Measurements from ENCODE around the gene C10orf62.
"Not testable (repeated sequence)": the region's sequence is repeated elsewhere in the genome, so short reads cannot be mapped to it uniquely, and the experiment has no call there.

Gene C10orf62

GRCh38 chr10:97566336-97566996 lies 23.1 kb upstream of the C10orf62 start:
- DNase-seq = no peak

GRCh38 chr10:97567891-97568290 lies 21.6 kb upstream of the C10orf62 start:
- DNase-seq = no peak

DNA sequence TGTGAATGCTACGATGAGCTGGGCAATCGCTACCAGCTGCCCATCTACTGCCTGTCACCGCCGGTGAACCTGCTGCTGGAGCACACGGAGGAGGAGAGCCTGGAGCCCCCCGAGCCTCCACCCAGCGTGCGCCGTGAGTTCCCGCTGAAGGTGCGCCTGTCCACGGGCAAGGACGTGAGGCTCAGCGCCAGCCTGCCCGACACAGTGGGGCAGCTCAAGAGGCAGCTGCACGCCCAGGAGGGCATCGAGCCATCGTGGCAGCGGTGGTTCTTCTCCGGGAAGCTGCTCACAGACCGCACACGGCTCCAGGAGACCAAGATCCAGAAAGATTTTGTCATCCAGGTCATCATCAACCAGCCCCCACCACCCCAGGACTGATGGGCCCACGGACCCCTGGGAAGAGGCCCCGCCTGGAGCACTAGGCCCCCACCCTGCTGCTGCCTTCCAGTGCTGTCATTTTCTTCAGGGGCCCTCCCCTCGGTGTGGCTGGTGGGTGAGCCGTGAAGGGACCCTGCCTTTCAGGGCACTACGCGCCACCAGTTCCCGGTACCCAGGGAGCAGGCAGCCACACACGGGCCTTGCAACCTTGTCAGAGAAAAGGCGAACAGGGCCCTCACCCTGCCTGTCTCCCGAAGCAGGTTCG lies 19.3 kb upstream of the C10orf62 start:
- no peak for DNase-seq

DNA sequence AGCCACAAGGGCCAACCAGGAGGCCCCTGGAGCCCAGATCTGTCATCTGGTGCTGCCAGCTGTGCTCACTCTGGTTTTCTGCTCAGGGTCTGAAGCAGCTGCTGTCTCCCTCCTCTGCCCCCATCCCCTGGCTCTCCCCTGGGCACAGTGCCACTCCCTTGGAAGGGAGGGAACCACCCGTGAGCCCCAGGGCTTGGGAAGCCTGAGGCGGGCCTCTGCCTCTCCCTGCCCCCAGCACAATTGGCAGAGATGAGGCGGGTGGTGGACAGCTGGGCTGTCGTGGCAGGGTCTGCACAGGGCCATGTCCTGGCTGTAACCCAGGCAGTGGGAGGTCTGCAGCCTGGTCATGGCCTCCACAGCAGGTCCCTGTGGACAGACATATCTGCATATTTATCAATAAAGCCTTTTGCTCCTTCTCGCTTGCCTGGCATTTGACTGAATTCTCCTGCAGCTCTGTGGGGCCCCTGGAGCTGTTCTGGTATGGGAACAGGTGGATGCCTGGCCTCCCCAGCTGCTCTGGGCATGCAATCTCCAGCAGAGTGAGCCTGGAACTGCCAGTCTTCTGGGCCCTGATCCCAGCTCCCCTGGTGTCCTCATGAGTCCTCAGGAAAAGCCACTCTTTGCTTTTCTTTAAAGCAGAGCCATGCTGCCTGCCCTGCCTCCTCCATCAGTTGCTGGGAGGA lies 18.6 kb upstream of the C10orf62 start:
- DNase-seq = no peak

GRCh38 chr10:97571622-97572021 lies 17.9 kb upstream of the C10orf62 start:
- no peak for DNase-seq

DNA sequence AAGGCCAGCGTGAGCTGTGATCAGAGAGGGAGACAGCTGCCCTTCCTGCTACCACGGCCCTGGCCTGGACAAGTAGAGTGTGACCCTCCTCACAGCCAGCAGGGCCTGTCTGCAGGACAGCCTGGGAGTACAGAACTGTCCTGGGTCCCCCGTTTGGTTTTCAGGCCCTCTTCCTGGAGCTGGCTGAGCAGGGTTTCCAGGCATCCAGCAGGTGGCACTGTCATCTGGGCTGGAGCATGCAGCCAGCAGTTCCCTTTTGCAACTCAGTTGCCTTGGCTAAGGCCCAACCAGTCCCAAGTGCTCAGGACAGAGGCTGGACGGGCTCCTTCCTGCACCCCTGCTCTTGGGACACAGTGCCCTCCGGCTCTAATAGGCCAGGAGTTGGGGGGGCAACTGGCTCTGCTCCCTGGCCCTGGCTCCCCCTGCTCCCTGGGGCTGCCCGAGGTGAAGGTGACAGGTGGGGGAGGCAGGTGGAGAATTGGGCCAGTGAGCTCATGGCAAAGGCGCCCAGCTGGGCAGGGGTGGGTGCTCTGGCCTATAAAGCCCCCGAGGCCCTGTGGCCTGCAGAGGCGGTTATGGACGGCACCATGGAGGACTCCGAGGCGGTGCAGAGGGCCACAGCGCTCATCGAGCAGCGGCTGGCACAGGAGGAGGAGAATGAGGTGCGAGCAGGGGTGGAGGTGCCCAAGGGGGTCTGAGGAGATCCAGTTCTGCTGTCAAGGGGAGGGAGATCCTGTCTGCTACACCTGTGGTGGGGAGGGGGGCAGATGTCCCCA lies 17.1 kb upstream of the C10orf62 start, which contains the start of gene ANKRD2:
ANKRD2 (plus strand) TSS at position 566 of the 776 bp plus-strand sequence; CDS start at position 576, 10 bp downstream.
- no peak for DNase-seq

DNA sequence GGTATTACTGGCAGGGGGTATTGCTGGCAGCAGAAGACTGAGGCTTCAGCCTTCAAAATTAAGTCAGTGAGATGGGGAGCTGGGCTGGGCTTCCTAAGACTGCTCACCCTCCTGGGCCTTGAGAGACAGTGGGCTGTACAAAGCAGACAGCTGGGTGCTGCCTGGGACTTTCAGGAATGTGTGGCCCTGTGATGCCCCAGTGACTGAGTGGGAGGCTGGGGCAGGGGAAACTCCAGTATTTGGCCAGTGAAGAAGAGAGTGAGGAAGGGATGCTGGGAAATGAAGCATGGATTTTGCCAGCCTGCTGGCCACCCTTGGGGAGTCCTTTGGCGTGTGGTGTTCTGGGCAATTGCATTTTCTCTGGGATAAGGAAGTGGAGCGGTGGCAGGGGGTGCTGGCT lies 16.5 kb upstream of the C10orf62 start:
- no peak for DNase-seq

DNA sequence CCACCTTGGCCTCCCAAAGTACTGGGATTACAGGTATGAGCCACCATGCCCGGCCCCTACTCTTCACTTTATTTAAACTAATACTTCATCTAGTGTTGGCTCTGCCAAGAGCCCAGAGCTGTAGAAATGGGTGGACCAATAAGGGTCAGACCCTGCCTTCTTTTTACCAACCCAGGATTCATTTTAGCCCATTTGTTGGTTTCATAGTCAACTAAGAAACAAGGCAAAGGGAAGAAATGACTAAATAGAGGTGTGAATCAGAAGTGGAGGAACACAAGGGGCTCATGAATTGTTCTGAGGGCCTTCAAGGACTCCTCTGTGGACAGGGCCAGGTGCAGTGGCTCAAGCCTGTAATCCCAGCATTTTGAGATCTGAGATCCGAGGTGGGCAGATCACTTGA lies 15.8 kb upstream of the C10orf62 start:
- no peak for DNase-seq

- DNase-seq = no peak
Measured at GRCh38 chr10:97574374-97575126, 15.0 kb upstream of the C10orf62 start.

DNA sequence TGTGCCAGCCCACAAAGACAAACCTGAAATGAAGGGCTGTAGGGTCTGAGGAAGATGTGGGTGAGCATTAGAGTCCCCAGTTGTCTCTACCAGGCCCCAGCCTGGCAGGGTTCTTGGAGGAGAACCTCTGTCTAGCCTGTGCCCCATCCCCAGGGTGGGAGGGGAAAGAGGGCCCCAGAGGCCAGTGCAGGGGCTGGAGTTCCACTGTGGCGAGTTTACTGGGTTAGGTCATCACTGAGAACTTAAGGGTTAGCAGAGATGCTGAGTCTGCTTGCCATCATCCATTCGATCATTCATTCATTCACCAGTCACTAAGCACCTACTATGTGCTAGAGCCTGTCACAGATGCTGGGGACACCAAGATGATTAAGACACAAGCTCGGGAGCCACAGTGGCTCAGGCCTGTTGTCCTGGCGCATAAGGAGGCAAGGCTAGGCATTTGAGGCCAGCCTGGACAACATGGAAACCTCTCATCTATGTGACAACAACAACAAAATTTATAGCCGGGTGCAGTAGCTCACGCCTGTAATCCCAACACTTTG lies 14.3 kb upstream of the C10orf62 start:
- no peak for DNase-seq

- DNase-seq = not testable (repeated sequence)
Measured at GRCh38 chr10:97576487-97576886, 13.0 kb upstream of the C10orf62 start.

GRCh38 chr10:97577701-97578100 lies 11.8 kb upstream of the C10orf62 start:
- DNase-seq = no peak

GRCh38 chr10:97578171-97578844 lies 11.2 kb upstream of the C10orf62 start:
- DNase-seq = no peak

GRCh38 chr10:97580421-97581367 lies 8.8 kb upstream of the C10orf62 start:
- DNase-seq = no peak

DNA sequence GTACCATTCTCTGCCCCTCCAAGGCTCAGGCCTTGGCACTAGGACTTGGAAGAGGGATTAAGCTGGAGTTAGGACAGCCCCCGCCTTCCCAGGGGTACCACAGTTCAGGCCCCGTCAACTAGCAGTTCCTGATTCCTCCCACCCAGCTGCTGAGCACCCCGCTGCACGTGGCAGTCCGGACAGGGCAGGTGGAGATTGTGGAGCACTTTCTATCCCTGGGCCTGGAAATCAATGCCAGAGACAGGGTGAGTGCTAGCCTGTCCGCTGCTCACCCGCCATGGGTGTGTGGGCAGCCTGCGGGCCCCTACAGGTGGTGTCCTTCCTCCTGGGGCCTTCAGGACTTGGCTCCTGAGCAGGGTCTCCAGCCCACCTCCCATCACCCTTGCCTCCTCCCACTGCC lies 7.4 kb upstream of the C10orf62 start:
- no peak for DNase-seq

DNA sequence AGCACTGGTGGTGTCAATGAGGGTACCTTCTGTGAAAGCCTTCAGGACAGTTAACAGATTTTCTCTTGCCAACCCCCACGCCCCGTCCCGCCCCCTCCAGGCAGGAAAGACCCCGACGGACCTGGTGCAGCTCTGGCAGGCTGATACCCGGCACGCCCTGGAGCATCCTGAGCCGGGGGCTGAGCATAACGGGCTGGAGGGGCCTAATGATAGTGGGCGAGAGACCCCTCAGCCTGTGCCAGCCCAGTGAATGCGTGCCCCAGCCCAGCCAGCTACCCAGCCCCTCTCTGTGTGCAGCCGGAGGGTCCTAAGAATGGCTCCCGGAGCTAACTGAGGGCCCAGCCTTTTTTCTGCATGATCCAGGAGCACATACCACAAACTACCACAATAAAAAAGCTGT lies 6.0 kb upstream of the C10orf62 start:
- no peak for DNase-seq

GRCh38 chr10:97584060-97584797 lies 5.3 kb upstream of the C10orf62 start, which contains the start of gene HOGA1:
Gene HOGA1 (plus strand): TSS chr10:97584389. CDS start chr10:97584704, 315 bp downstream.
- no peak for DNase-seq

DNA sequence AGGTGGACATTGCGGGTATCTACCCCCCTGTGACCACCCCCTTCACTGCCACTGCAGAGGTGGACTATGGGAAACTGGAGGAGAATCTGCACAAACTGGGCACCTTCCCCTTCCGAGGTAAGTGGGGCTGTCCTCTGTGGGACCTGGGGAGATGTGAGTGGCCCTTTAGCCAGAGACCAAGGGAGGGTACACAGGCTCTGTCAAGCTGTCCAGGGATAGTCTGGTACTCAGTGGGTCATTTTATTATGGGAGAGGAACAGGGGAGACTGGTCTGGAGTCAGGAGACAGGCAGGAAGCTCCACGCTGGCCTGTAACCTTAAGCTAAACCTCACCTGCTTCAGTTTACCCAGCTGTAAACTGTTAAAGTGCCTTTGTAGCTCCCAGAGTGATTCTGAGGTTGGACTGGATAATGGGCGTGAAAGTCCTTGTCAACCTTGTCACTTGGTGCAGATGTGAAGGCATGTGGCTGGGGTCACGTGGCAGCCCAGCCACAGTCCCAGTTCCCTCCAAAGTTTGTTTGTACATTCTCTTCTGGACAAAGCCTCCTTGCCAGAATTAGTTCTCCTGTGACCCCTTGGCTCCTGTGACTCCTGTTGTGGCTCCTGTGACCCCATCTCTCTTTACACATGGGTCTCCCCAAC lies 4.6 kb upstream of the C10orf62 start:
- no peak for DNase-seq

DNA sequence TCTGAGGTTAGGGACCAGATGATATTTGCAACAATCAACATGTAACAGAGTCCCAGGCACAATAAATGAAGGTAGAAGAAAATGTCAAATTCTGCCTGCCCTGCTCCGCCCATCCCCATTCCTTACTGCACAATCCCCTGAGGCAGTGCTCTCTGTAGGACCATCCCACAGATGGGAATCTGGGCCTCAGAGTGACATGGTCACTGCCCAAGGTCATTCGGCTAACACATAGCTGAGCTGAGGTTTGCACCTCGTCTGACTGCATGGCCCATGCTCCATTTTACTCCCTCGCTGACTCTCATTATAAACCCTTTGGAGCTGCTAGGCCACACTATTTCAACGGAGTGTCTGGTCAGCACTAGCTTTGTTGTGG lies 4.1 kb upstream of the C10orf62 start:
- no peak for DNase-seq

All from NCI-H187 (cell line).